HepG2 (cell line): ENCODE results near the gene TTC31. TPM values are rescaled to one million over a fixed set of nuclear protein-coding genes. Genes with fewer than 3 reads are reported as not detected.

ENCODE experiments used
- AGO1 ChIP-seq: fragments of 200-400 bp; formaldehyde crosslinking; IDR thresholded peaks from 2 replicates; pipeline ENCODE4 v1.6.1; 2017; ENCODE audit warnings: mild to moderate bottlenecking, low read depth, low read length, moderate library complexity; ENCODE audit not compliant: poor library complexity, severe bottlenecking
- ASH2L ChIP-seq: fragments of 300-600, 200-600 bp; sonication (generic); IDR thresholded peaks from 2 replicates; pipeline ENCODE4 v1.7.0; 2017; ENCODE audit warnings: low read depth, mild to moderate bottlenecking, moderate library complexity, mixed read lengths, low read length; ENCODE audit not compliant: insufficient read length
- HNRNPLL ChIP-seq: fragments of 200-400 bp; formaldehyde crosslinking; IDR thresholded peaks from 2 replicates; pipeline ENCODE4 v1.6.1; 2017; ENCODE audit warnings: mild to moderate bottlenecking, low read depth, low read length; ENCODE audit not compliant: poor library complexity, severe bottlenecking
- NCOA2 ChIP-seq: sonication (generic); formaldehyde crosslinking; IDR thresholded peaks from 2 replicates; pipeline ENCODE4 v1.8.0; 2022; ENCODE audit warnings: inconsistent platforms
- ZNF724P ChIP-seq: sonication (generic); formaldehyde crosslinking; IDR thresholded peaks from 2 replicates; pipeline ENCODE4 v1.8.0; 2022; ENCODE audit warnings: missing genetic modification reagents, borderline replicate concordance
- polyA plus RNA-seq, 8 experiments: library from polyadenylated mRNA; depleted of rRNA in 3 of 8; stranded (reverse) in 7 of 8; unstranded in 1 of 8; fragments of >200 nt; fragmentation: Illumina TruSeq in 4 of 8; extraction: Trizol in 4 of 8; gene quantifications; 2 replicates each; pipeline versions ENCODE4 v1.2.1 to v1.2.3, GENCODE V29; 2011 to 2016; ENCODE audit warnings: low read depth in 4 of 8, missing spikeins in 1 of 8, mixed read lengths in 1 of 8; ENCODE audit not compliant: insufficient read depth in 1 of 8
- total RNA-seq, 5 experiments: library from RNA; depleted of rRNA; stranded (reverse); fragments of >200 nt; fragmentation: Illumina TruSeq; extraction: Trizol; gene quantifications; 2 replicates each; pipeline ENCODE4 v1.2.3, GENCODE V29; 2016; ENCODE audit warnings: low read depth in 1 of 5
- TF ChIP-seq, protein P1 (sequence below): sonication (generic); formaldehyde crosslinking; IDR thresholded peaks from one replicate; pipeline ENCODE4 v1.5.1; 2020; ENCODE audit warnings: mild to moderate bottlenecking, missing genetic modification reagents; ENCODE audit errors: not compliant biosample characterization
- TF ChIP-seq, protein P2 (sequence below): sonication (generic); formaldehyde crosslinking; conservative IDR thresholded peaks from 2 replicates; pipeline ENCODE4 v1.8.0; 2022; ENCODE audit warnings: low read depth, missing genetic modification reagents

Gene TTC31
- total and polyA plus RNA-seq, 2 of the 13 experiments (the other 11 are each of a cell fraction or from before 2014, with no cell fraction given): 28.3 to 39.5 TPM

DNA sequence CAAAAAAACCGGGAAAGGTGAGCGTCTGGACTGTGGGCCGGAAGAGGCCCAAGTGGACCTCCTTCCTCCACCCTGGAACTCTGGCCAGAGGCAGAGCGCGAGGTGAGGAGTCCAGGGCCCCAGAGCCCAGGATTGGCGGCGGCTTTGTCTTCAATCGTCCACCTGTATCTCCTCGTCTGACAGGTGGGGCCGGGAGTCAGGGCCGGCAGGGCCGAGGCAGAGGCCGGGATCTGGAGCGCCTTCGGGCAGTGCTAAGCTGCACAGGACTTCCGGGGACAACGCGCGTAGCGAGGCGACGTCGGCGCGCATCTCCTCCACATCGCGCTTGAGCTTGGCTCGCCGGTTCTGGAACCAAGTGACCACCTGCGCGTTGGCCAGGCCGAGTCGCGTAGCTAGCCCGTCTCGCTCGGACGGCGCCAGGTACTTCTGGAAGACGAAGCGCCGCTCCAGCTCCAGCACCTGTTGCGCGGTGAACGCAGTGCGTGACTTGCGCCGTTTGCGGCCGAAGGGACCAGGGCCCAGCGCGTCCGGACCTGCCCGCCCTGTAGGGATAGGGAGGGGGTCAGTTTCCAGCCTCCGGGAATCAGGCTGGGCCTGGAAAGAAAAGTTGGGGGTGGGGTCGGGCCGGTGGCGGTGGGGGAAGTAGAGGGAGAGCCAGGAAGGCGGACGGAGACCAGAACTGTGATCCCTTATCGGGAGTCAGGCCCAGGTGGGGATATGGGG, 15.1 kb downstream of the TTC31 start (continued):
- TF ChIP-seq, protein P1, sequence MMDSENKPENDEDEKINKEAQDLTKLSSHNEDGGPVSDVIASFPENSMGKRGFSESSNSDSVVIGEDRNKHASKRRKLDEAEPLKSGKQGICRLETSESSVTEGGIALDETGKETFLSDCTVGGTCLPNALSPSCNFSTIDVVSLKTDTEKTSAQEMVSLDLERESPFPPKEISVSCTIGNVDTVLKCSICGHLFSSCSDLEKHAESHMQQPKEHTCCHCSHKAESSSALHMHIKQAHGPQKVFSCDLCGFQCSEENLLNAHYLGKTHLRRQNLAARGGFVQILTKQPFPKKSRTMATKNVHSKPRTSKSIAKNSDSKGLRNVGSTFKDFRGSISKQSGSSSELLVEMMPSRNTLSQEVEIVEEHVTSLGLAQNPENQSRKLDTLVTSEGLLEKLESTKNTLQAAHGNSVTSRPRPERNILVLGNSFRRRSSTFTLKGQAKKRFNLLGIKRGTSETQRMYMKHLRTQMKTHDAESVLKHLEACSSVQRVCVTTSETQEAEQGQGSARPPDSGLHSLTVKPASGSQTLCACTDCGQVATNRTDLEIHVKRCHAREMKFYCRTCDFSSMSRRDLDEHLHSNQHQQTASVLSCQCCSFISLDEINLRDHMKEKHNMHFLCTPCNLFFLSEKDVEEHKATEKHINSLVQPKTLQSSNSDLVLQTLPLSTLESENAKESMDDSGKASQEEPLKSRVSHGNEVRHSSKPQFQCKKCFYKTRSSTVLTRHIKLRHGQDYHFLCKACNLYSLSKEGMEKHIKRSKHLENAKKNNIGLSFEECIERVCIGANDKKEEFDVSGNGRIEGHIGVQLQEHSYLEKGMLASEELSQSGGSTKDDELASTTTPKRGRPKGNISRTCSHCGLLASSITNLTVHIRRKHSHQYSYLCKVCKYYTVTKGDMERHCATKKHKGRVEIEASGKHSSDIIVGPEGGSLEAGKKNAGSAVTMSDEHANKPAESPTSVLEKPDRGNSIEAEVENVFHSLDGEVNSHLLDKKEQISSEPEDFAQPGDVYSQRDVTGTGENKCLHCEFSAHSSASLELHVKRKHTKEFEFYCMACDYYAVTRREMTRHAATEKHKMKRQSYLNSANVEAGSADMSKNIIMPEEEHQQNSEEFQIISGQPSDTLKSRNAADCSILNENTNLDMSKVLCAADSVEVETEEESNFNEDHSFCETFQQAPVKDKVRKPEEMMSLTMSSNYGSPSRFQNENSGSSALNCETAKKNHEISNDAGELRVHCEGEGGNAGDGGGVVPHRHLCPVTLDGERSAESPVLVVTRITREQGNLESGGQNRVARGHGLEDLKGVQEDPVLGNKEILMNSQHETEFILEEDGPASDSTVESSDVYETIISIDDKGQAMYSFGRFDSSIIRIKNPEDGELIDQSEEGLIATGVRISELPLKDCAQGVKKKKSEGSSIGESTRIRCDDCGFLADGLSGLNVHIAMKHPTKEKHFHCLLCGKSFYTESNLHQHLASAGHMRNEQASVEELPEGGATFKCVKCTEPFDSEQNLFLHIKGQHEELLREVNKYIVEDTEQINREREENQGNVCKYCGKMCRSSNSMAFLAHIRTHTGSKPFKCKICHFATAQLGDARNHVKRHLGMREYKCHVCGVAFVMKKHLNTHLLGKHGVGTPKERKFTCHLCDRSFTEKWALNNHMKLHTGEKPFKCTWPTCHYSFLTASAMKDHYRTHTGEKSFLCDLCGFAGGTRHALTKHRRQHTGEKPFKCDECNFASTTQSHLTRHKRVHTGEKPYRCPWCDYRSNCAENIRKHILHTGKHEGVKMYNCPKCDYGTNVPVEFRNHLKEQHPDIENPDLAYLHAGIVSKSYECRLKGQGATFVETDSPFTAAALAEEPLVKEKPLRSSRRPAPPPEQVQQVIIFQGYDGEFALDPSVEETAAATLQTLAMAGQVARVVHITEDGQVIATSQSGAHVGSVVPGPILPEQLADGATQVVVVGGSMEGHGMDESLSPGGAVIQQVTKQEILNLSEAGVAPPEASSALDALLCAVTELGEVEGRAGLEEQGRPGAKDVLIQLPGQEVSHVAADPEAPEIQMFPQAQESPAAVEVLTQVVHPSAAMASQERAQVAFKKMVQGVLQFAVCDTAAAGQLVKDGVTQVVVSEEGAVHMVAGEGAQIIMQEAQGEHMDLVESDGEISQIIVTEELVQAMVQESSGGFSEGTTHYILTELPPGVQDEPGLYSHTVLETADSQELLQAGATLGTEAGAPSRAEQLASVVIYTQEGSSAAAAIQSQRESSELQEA (CRISPR knock-in tag): no peak
- TF ChIP-seq HNRNPLL (peak; percentile 100), ZNF724P (CRISPR knock-in tag) (peak; percentile 83; the same call in 1 of the 2 replicates), AGO1 (peak; percentile 97), NCOA2 (CRISPR knock-in tag) (no peak), ASH2L (no peak)
- TF ChIP-seq, protein P2, sequence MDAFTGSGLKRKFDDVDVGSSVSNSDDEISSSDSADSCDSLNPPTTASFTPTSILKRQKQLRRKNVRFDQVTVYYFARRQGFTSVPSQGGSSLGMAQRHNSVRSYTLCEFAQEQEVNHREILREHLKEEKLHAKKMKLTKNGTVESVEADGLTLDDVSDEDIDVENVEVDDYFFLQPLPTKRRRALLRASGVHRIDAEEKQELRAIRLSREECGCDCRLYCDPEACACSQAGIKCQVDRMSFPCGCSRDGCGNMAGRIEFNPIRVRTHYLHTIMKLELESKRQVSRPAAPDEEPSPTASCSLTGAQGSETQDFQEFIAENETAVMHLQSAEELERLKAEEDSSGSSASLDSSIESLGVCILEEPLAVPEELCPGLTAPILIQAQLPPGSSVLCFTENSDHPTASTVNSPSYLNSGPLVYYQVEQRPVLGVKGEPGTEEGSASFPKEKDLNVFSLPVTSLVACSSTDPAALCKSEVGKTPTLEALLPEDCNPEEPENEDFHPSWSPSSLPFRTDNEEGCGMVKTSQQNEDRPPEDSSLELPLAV (CRISPR knock-in tag): 0 out of 2 replicates have a peak, but pooled peaks have one; percentile 44
